ENCODE results near the gene SNX30. TPM values are rescaled to one million over a fixed set of nuclear protein-coding genes. Genes with fewer than 3 reads are reported as not detected.

SNX30 gene
- total RNA-seq, 1 experiment from 2014 or later: 12.7 TPM

DNA sequence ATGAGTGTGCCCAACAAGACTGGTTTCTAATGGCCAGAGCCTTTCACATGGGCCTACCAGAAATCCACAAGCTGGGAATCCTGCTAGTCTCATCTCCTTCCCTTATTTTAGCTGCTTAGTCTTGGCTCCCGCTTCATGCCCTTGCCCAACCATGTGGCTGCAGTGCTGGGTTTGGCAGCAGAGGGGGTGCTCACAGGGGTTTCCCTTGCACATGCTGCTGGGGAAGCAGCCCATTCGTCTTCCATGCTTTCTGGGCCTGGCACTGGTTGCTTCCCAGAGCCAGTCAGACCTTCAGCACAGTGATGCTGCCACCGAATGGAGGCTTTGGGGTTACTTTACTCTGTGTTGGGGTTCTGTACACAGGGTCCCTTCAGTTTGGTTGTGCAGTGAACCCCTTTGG, 113.8 kb downstream of the SNX30 start:
- CTCF ChIA-PET: no interaction called here
- H4K20me1 ChIP-seq (ENCODE audit: insufficient read depth): no peaks in the 10 kb centered on the region
- no peaks in the 10 kb centered on the region for H3K27me3 ChIP-seq (ENCODE audit: insufficient read depth, low read length)
- TF ChIP-seq POLR2A (IDR thresholded peaks at IDR 0.05; ENCODE audit: borderline replicate concordance, extremely low read depth, insufficient read depth, insufficient read length) (no peak), ZNF274 (IDR thresholded peaks at IDR 0.05; ENCODE audit: low read depth, low read length) (no peak), CBX3 (IDR thresholded peaks at IDR 0.05; ENCODE audit: low read depth) (no peak), EGR1 (IDR thresholded peaks at IDR 0.05; ENCODE audit: low read depth) (no peak), JUND (IDR thresholded peaks at IDR 0.05) (no peak), ELF1 (IDR thresholded peaks at IDR 0.05; ENCODE audit: borderline replicate concordance, low read depth) (no peak), SIN3A (IDR thresholded peaks at IDR 0.05; ENCODE audit: low read depth) (no peak), RAD21 (IDR thresholded peaks at IDR 0.05; ENCODE audit: low read depth) (no peak), EZH2 (IDR thresholded peaks at IDR 0.05) (no peak), FOSL1 (IDR thresholded peaks at IDR 0.05; ENCODE audit: low read depth) (no peak)
- TF ChIP-seq, protein P1, sequence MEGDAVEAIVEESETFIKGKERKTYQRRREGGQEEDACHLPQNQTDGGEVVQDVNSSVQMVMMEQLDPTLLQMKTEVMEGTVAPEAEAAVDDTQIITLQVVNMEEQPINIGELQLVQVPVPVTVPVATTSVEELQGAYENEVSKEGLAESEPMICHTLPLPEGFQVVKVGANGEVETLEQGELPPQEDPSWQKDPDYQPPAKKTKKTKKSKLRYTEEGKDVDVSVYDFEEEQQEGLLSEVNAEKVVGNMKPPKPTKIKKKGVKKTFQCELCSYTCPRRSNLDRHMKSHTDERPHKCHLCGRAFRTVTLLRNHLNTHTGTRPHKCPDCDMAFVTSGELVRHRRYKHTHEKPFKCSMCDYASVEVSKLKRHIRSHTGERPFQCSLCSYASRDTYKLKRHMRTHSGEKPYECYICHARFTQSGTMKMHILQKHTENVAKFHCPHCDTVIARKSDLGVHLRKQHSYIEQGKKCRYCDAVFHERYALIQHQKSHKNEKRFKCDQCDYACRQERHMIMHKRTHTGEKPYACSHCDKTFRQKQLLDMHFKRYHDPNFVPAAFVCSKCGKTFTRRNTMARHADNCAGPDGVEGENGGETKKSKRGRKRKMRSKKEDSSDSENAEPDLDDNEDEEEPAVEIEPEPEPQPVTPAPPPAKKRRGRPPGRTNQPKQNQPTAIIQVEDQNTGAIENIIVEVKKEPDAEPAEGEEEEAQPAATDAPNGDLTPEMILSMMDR (IDR thresholded peaks at IDR 0.05 in 2 of 3, conservative IDR thresholded peaks at IDR 0.05 in 1 of 3; ENCODE audit: borderline replicate concordance in 1 of 3, insufficient read depth in 1 of 3, low read depth in 2 of 3, low read length in 2 of 3): no peak
- TF ChIP-seq, protein P2, sequence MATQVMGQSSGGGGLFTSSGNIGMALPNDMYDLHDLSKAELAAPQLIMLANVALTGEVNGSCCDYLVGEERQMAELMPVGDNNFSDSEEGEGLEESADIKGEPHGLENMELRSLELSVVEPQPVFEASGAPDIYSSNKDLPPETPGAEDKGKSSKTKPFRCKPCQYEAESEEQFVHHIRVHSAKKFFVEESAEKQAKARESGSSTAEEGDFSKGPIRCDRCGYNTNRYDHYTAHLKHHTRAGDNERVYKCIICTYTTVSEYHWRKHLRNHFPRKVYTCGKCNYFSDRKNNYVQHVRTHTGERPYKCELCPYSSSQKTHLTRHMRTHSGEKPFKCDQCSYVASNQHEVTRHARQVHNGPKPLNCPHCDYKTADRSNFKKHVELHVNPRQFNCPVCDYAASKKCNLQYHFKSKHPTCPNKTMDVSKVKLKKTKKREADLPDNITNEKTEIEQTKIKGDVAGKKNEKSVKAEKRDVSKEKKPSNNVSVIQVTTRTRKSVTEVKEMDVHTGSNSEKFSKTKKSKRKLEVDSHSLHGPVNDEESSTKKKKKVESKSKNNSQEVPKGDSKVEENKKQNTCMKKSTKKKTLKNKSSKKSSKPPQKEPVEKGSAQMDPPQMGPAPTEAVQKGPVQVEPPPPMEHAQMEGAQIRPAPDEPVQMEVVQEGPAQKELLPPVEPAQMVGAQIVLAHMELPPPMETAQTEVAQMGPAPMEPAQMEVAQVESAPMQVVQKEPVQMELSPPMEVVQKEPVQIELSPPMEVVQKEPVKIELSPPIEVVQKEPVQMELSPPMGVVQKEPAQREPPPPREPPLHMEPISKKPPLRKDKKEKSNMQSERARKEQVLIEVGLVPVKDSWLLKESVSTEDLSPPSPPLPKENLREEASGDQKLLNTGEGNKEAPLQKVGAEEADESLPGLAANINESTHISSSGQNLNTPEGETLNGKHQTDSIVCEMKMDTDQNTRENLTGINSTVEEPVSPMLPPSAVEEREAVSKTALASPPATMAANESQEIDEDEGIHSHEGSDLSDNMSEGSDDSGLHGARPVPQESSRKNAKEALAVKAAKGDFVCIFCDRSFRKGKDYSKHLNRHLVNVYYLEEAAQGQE (IDR thresholded peaks at IDR 0.05; ENCODE audit: low read depth): no peak
- TF ChIP-seq, protein P3, sequence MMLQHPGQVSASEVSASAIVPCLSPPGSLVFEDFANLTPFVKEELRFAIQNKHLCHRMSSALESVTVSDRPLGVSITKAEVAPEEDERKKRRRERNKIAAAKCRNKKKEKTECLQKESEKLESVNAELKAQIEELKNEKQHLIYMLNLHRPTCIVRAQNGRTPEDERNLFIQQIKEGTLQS (IDR thresholded peaks at IDR 0.05): no peak
- RAD21 ChIA-PET (ENCODE audit: low non-redundant PET in 1 of 2, low total read pairs in 2 of 2, uncharacterized antibody in 2 of 2, unreplicated experiment in 2 of 2): no interaction called here
- H3K9me2 ChIP-seq (ENCODE audit: insufficient read depth): no peaks in the 10 kb centered on the region
- H2AFZ ChIP-seq (ENCODE audit: low read depth, low read length, poor library complexity, severe bottlenecking): no peak overlapping the region
- H3K36me3 ChIP-seq (ENCODE audit: control insufficient read depth in 1 of 2, insufficient read depth in 2 of 2, low read length in 2 of 2): no peaks in the 10 kb centered on the region
- POLR2A ChIA-PET: interaction anchor here (0.6 kb wide), 1 partner anchor 182 kb away, joined by 6 read pairs; no protein-coding TSS in a partner anchor
- DNase-seq (ENCODE audit: low read depth, low spot score) (no peak), ATAC-seq (no peak)
- no TSS peak for BruUV-seq (replicated peaks)
- peaks cover 8 to 26% of the 10 kb centered on the region in 2 experiments for H3K4me1 ChIP-seq (ENCODE audit: control insufficient read depth in 1 of 2, insufficient read depth in 2 of 2, low read length in 2 of 2)
- H3K27ac ChIP-seq (ENCODE audit: low read depth, low read length): no peak overlapping the region
- no peak overlapping the region for H3K4me3 ChIP-seq (replicated peaks in 1 of 2; ENCODE audit: low read depth in 1 of 2, low read length in 2 of 2)
- H3K4me2 ChIP-seq (ENCODE audit: low read length): no peak overlapping the region
- H3K79me2 ChIP-seq (ENCODE audit: insufficient read depth, low read length): no peaks in the 10 kb centered on the region
- no peak overlapping the region for H3K9ac ChIP-seq (ENCODE audit: low read length)
- no peaks in the 10 kb centered on the region for H3K9me3 ChIP-seq (ENCODE audit: control insufficient read depth in 1 of 2, insufficient read depth in 1 of 2, low read depth in 1 of 2, low read length in 2 of 2)
- intact Hi-C loops (cut with micrococcal nuclease): no loop called here
